NCI-H1694 treated with DMSO at 0.1 percent for 48 hours (cell line): ENCODE data around the gene ADAM8.

Source experiments
- DNase-seq: peaks from one replicate; lab custom pipeline; 2025; lab: John Stamatoyannopoulos, UW

Gene ADAM8

GRCh38 chr10:133281628-133282372, 5.1 kb upstream of the ADAM8 start:
- no peak for DNase-seq

- no peak for DNase-seq
Observed at GRCh38 chr10:133281084-133281483, 4.4 kb upstream of the ADAM8 start.

GRCh38 chr10:133280391-133281059, 3.9 kb upstream of the ADAM8 start:
- DNase-seq: no peak

DNA sequence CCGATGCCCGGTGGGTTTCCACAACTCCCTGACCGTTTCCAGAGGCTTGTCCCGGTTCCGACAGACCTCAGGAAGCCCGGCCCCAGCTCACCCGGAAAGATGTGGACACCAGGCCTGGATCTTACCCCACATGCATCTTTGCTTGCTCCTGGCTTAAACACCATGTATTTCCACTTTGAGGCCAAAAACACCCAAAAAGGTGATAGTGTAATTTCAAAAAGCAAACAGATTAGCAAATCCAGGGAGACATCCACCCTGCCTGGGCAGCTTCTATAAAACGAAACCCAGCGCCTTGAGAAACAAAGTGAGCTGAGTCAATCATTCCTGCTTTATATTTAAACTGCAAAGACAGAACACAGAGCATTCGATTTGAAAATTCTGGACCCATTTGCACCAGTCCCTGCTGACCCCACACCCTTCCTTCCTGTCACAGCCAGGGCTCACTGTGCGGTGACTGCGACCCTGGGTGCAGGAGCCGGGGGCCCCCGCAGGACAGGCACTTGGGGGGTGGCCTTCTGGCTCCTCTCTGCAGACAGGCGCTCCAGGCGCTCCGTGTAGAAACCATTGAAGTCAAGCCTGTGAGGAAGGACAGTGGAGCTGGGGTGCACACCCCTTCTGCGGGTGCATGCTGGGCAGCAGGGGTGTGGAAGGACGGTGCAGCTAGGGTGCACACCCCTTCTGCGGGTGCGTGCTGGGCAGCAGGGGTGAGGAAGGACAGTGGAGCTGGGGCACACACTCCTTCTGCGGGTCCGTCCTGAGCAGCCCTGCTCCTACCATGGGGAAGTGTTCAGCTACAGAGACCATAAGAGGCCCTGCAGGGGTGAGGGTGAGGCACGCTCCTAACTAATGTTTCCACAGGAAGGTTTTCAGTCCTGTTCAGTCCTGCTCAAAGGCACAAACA, 2.9 kb upstream of the ADAM8 start:
- DNase-seq: no peak

DNA sequence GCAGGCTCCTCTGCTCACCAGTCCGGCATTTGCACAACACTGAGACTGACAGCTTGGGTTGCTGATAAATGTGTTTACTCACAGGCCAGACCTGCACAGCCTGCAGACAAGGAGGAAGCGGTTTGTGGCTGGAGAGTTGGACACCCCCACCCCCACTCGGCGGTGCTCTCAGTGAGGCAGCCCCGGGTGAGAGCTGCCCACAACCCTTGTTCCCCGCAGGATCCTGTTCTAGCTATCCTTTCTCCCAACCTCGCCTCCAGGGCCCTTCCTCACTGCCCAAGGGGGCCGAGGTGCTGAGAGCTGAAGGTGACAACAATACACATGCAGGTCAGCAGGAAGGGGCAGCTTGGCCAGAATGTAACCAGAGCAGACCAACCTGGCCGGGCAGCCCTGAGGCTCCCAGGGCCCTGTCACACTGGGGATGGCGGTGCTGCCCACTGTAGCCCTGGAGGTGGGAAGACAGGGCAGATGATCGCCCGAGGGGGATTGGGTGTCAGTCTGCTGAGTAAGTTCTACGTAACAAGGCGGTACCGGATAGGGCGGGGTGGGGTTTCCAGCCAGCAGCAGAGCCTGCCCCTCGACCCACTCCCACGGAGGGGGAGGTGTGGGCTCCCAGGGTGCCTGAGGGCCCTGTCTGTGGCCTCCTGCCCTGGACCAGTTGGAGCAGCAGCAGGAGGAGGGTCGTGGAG, 2.1 kb upstream of the ADAM8 start:
- no peak for DNase-seq

GRCh38 chr10:133277993-133278576, 1.4 kb upstream of the ADAM8 start:
- no peak for DNase-seq

DNA sequence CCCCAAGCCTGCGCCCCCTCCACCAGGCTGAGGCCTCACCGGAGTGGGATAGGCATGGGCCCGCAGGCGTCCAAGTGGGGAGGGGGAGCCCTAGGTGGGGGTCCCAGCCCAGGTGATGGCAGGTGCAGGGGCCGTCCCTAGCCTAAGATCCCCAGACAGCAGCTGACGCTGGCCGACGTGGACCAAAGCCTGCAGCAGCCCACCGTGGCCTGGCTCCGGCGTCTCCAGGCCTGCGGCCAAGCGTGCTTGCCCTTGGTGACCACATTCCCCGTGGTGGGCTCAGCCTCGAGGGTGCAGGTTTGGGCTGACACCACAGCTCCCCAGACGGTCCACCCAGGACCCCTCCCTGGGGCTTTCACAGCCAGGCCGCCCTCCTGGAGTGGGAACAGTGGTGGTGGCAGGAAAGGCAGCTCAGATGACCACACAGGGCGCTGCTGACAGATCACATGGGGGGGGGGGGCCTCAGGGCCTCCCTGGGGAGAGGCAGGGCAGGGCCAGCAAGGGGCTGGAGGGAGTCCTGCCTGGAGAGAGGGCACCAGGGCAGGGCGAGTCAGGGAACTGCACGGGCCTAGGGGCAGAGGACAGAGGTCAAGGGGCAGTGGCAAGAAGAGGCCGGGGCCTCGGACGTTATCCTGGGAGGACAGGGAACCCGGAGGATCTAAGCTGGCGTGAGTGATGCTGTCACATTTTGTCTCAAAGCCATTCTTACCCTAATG, 767 bp upstream of the ADAM8 start:
- DNase-seq: no peak

DNA sequence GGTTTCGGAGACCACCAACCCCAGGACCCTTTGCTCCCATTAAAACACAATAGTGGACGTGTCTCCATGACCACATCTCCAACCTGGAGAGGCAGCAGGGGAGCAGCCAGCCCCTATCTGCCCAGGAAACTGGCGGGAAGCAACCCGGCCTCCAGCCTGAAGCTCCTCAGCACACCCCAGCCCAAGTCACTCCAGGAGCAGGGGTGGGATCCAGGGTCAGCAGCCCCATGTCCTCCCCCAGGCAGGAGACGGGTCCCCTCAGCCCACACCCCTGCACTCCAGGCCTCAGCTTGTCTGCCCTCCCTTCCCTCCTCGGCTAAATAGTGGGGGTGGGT, 601 bp downstream of the ADAM8 start:
- no peak for DNase-seq

DNA sequence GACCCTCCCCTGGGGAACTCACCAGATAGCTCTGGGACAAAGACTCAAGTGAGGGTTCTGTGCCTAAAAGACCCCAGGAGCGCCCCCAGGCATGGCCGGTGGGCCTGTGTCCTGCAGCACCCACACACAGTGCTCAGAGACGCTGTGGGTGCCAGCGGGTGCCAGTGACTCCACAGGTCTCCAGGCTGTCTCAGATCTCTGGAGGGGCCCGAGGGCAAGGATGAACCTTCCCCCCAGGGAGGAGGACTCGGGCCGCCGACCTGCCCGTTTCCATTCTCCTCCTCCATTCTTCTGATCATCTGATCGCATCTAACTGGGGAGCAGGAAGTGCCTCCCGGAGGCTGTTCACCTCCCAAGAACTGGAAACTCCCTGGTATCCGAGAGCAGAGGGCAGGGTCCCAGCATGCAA, 980 bp downstream of the ADAM8 start:
- no peak for DNase-seq

- no peak for DNase-seq
Observed at GRCh38 chr10:133274751-133275683, 1.7 kb downstream of the ADAM8 start.

GRCh38 chr10:133273534-133274143, 3.0 kb downstream of the ADAM8 start:
- DNase-seq: no peak

- no peak for DNase-seq
Observed at GRCh38 chr10:133272964-133273420, 3.7 kb downstream of the ADAM8 start.

GRCh38 chr10:133272301-133272963, 4.2 kb downstream of the ADAM8 start:
- no peak for DNase-seq

DNA sequence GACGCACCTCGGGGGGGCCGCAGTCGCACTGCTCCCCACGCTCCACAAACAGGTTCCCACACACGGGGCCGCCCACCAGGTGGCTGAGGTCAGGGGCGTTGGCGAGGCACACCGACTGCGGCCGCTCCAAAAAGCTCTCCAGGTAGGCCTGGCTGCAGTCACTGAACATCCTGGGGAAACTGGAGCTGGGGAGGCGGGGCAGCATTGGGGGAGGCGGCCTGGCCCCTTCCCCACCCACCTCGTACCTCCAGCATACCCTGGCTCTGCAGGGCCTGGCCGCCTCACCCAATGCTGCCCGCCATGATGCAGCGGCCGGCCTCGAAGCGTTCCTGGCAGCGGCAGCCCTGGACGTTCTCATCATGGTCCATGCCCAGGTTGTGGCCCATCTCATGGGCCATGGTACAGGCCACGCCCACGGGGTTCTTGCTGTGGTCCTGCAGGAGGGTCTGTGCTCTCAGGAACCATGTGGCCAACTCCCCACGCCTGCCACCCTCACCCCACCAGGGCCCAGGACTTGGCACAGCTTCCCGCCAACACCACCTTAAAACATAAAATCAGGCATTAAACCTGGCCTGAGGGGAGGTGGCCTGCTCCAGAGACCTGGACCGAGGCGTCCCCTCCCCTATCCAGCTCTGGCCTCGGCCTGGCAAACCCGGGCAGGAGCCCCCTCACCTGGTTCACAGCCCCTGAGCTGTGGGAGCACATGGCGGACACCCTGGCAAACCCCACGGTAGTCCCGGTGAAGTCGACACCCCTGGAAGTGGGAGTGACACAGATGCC, 5.0 kb downstream of the ADAM8 start:
- DNase-seq: no peak

GRCh38 chr10:133270773-133271297, 5.8 kb downstream of the ADAM8 start:
- no peak for DNase-seq

- DNase-seq: no peak
Observed at GRCh38 chr10:133270204-133270603, 6.5 kb downstream of the ADAM8 start.

GRCh38 chr10:133269367-133269766, 7.3 kb downstream of the ADAM8 start:
- no peak for DNase-seq

DNA sequence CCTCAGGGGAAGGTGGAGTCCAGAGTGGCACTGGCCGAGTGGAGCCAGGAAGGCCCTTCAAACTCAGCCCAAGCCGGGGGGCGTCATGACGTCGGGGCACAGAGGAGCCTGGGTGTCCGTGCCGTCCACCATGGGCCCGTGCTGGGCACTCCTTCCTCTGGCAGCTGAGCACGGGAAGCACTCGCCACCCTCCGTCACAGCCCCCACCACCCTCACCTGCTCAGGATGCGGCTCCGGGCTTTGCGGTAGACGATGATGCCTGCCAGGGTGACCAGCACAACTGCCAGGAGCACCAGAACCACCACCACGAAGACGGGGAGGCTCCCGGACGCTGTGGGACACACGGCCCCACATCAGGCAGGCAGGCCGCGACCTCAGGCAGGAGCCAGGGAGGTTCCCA, 8.1 kb downstream of the ADAM8 start:
- no peak for DNase-seq
